Raji (cell line): Measurements from ENCODE around the gene CNP.

Experiments
- POLR2A ChIP-seq: IDR thresholded peaks from 2 replicates; pipeline ENCODE4 v1.6.1; 2011; ENCODE audit warnings: low read depth, low read length, control low read depth; ENCODE audit not compliant: insufficient read depth

The CNP gene

DNA sequence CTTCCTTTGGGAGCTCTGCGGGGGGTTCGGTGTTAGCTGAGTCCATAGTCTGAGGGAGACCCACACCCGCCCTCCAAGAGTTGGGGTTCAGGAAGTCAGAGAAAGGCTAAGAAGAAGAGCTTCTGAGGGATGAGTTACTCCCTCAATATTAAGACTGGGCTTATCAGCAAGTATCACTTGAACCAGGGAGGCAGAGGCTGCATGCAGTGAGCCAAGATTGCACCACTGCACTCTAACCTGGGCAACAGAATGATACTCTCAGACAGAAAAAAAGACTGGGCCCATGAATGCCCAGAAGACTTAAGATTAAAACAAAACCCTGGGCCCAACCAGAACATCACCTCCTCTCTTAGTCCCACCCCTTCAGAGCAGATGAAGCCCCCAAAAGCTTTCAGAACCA, 59.3 kb downstream of the CNP start:
- TF ChIP-seq POLR2A = no peak

DNA sequence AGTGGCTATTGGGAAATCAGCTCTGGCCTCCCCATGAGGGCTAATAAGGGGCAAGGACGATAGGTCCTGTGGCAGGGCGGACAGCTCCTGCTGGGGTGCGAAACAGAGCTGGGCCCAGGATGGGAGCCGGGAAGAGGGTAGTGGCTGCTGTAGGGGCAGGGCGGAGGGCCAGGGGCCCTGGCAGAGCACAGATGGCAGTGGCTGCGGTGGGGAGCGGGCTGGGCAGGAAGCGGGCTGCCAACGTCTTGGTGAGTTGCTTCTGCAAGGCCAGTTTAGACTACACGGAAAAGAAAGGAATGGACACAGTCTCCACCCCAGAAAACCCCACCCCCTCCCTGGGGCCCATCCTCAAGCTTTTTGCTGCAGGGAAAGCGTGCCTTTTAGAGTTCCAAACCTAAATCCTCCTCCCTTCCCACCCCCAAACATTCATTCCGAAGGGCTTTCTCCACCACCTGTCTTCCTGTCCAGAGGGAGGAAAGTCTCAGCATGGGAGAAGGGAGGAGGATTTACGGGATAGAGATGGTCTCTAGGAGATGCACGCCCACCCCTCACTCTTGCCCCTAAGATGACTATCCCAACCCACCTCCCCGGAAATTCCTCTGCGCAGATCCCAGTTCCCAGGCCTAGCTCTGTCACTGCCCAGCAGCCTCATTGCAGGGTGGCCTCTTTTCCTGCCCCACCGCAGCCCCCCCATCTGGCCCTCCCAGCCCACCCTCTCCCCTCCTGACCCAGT, 60.4 kb downstream of the CNP start:
- no peak for TF ChIP-seq POLR2A
